Mammary epithelial cell (primary cell): ENCODE results near the gene RTP5.

Source experiments
- CTCF ChIP-seq, 2 donors: IDR thresholded peaks in 1 of 2; conservative IDR thresholded peaks in 1 of 2; 2 replicates each; pipeline ENCODE4 v1.5.1; 2011 to 2012; ENCODE audit warnings: inconsistent platforms in 2 of 2, low read length in 2 of 2, mild to moderate bottlenecking in 2 of 2, control low read depth in 1 of 2, low read depth in 1 of 2; ENCODE audit not compliant: insufficient read depth in 1 of 2; ENCODE audit errors: extremely low read depth in 1 of 2
- EZH2 ChIP-seq: IDR thresholded peaks from 2 replicates; pipeline ENCODE4 v1.6.1; 2012; ENCODE audit warnings: low read length, inconsistent platforms, borderline replicate concordance

GRCh38 chr2:241894681-241895426, 25.3 kb downstream of the RTP5 start:
- TF ChIP-seq CTCF (conservative IDR thresholded peaks at IDR 0.05 in 1 of 2, IDR thresholded peaks at IDR 0.05 in 1 of 2; ENCODE audit: extremely low read depth in 1 of 2, insufficient read depth in 1 of 2, low read depth in 1 of 2, low read length in 2 of 2): no peak
- no peak for TF ChIP-seq EZH2
